ENCODE measurements around the gene BCAP31. TPM values are rescaled to one million over a fixed set of nuclear protein-coding genes. Genes with fewer than 3 reads are reported as not detected.

The BCAP31 gene
- total and polyA plus RNA-seq, 2 of the 13 experiments (the other 11 are each of a cell fraction or from before 2014, with no cell fraction given), result 139 to 178 TPM

DNA sequence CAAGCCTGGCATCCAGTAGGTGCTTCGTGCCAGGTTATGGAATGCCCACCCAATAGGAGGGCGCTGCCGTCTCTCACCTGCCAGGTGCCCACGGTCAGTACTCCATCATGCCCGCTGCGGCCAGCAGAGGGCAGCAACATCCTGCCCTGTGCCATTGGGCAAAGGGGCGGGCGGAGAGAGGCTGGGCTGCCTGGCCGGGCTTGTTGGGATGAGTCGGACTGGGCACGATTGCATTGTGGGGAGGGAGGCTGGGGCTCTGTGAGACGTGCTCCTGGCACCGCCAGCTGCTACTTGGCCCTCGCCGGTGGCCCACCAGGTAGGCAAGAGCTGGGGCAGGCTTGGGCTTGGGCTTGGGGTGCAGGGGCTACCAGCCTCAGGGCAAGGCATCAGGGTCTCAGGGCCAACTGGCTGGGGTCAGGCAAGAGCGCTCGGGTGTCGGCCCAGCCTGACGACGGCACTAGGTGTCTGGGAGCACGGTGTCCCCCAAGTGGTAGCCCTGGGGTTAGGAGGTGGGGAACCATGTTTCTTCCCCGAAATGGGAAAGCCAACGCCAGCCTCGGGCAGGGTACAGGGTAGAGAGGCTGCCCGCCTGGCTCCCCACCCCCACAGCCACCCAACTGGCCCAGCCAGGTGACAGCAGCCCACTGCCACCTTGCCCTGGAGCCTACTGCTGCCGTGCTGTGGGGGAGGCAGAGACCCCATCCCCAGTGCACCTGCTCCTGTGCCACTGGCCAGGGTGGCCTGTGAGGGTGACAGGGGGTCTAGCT lies 40.0 kb upstream of the BCAP31 start, which contains the start of gene PLXNB3 (continued):
- TF ChIP-seq ZNF12 (CRISPR knock-in tag; IDR thresholded peaks at IDR 0.05) (no peak), ZNF768 (CRISPR knock-in tag; IDR thresholded peaks at IDR 0.05) (peak; percentile 57; the same call in 1 of the 2 replicates)

DNA sequence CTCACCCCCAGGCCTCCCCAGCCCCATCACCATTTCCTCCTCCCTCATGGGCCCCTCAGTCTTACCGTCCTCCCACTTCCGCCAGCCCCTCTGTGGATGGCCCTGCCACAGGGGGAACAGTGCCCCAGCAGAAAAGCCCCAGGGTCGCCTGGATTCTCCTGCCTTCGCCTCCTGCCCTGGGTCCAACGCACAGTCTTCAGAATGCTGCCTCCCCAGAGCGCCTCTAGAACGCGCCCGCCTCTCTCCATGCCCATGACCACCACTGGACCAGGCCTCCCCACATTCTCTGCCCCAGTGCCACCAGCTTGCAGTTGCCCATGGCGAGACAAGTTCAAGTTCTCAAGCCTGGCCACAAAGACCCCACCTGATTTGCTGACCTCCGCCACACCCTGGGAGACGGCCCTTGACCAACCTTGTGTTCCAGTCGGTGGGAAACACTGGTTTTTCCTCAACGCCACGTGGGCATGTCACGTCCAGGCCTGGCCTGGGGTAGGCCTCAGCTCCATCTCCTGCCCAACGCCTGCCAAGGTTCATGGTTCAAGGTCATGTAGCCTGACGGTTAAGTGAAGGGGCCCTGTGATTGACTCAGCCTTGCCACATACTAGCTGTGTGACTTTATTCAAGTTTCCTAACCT lies 39.2 kb upstream of the BCAP31 start:
- H4K20me1 ChIP-seq (ENCODE audit: insufficient read depth, low read length), result no peaks in the 10 kb centered on the region
- in situ Hi-C loops (cut with HindIII; ENCODE audit: extremely low pct_ligation_motif_present, low pct_unique_long_range_greater_than_20kb) (no loop called here), intact Hi-C loops (cut with micrococcal nuclease; ENCODE audit: unreplicated experiment) (loop anchor here (10.0 kb wide), 1 partner anchor 181 kb away; the partner anchor contains the start of gene RENBP)
- FAIRE-seq (no peak), ATAC-seq (no peak), DNase-seq (ENCODE audit: low spot score) (peak; percentile 45)
- peaks cover 37% of the 10 kb centered on the region for H3K4me1 ChIP-seq (ENCODE audit: insufficient read depth, low read length)
- no TSS peak for BruUV-seq (replicated peaks)
- H3K9ac ChIP-seq (ENCODE audit: insufficient read depth, low read depth, low read length), result no peak overlapping the region
- H3K9me3 ChIP-seq (ENCODE audit: low read length), result no peaks in the 10 kb centered on the region
- no peaks in the 10 kb centered on the region for H3K36me3 ChIP-seq (replicated peaks in 1 of 2; ENCODE audit: control insufficient read depth in 1 of 2, insufficient read depth in 2 of 2, low read length in 2 of 2)
- H3K27me3 ChIP-seq (ENCODE audit: control insufficient read depth in 1 of 2, insufficient read depth in 2 of 2, low read length in 2 of 2), result no peaks in the 10 kb centered on the region
- ChIA-PET CTCF (ENCODE audit: low intra/inter-chr PET ratio, low total read pairs) (interaction anchor here (1.4 to 1.7 kb wide), 2 partner anchors 31 to 190 kb away, joined by 3 to 6 read pairs; partner anchors contain the start of genes IDH3G and SSR4), POLR2A (interaction anchor here (1.0 to 2.9 kb wide), 7 partner anchors 31 to 184 kb away, joined by 3 to 15 read pairs (median 6); partner anchors contain the start of genes IDH3G, SLC6A8 and SSR4)
- H3K27ac ChIP-seq (ENCODE audit: extremely low read length, insufficient read depth, low read length), result no peak overlapping the region
- H3K4me2 ChIP-seq (ENCODE audit: low read depth, low read length), result peak overlapping the region; percentile 78
- H2AFZ ChIP-seq (ENCODE audit: low read length), result no peak overlapping the region
- peak overlapping the region in 1 of 3 experiments; percentile 66; a peak in 1 of 6 replicates for H3K4me3 ChIP-seq (replicated peaks in 1 of 3; ENCODE audit: insufficient read depth in 1 of 3, low read depth in 2 of 3, low read length in 3 of 3)
- WGBS (ENCODE audit: low lambda C conversion rate), result 71% methylated on average over 9 of the region's 18 CpGs
- H3K79me2 ChIP-seq (ENCODE audit: insufficient read depth, low read length), result no peaks in the 10 kb centered on the region
- TF ChIP-seq, protein P1, sequence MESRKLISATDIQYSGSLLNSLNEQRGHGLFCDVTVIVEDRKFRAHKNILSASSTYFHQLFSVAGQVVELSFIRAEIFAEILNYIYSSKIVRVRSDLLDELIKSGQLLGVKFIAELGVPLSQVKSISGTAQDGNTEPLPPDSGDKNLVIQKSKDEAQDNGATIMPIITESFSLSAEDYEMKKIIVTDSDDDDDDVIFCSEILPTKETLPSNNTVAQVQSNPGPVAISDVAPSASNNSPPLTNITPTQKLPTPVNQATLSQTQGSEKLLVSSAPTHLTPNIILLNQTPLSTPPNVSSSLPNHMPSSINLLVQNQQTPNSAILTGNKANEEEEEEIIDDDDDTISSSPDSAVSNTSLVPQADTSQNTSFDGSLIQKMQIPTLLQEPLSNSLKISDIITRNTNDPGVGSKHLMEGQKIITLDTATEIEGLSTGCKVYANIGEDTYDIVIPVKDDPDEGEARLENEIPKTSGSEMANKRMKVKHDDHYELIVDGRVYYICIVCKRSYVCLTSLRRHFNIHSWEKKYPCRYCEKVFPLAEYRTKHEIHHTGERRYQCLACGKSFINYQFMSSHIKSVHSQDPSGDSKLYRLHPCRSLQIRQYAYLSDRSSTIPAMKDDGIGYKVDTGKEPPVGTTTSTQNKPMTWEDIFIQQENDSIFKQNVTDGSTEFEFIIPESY (CRISPR knock-in tag; IDR thresholded peaks at IDR 0.05), result 0 out of 2 replicates have a peak, but pooled peaks have one; percentile 7
- no peak for TF ChIP-seq ZNF101 (CRISPR knock-in tag; IDR thresholded peaks at IDR 0.05; ENCODE audit: borderline replicate concordance, low read depth)
- TF ChIP-seq ATF1 (CRISPR knock-in tag; IDR thresholded peaks at IDR 0.05), result no peak
- TF ChIP-seq, protein P2, sequence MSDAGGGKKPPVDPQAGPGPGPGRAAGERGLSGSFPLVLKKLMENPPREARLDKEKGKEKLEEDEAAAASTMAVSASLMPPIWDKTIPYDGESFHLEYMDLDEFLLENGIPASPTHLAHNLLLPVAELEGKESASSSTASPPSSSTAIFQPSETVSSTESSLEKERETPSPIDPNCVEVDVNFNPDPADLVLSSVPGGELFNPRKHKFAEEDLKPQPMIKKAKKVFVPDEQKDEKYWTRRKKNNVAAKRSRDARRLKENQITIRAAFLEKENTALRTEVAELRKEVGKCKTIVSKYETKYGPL (CRISPR knock-in tag; IDR thresholded peaks at IDR 0.05), result no peak
- TF ChIP-seq ZNF12 (CRISPR knock-in tag; IDR thresholded peaks at IDR 0.05), result no peak
- TF ChIP-seq, protein P3, sequence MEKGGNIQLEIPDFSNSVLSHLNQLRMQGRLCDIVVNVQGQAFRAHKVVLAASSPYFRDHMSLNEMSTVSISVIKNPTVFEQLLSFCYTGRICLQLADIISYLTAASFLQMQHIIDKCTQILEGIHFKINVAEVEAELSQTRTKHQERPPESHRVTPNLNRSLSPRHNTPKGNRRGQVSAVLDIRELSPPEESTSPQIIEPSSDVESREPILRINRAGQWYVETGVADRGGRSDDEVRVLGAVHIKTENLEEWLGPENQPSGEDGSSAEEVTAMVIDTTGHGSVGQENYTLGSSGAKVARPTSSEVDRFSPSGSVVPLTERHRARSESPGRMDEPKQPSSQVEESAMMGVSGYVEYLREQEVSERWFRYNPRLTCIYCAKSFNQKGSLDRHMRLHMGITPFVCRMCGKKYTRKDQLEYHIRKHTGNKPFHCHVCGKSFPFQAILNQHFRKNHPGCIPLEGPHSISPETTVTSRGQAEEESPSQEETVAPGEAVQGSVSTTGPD (CRISPR knock-in tag; IDR thresholded peaks at IDR 0.05), result no peak
- no peak for TF ChIP-seq RCOR2 (CRISPR knock-in tag; IDR thresholded peaks at IDR 0.05)
- no peak for TF ChIP-seq MAFG (CRISPR knock-in tag; IDR thresholded peaks at IDR 0.05)
- TF ChIP-seq, protein P4, sequence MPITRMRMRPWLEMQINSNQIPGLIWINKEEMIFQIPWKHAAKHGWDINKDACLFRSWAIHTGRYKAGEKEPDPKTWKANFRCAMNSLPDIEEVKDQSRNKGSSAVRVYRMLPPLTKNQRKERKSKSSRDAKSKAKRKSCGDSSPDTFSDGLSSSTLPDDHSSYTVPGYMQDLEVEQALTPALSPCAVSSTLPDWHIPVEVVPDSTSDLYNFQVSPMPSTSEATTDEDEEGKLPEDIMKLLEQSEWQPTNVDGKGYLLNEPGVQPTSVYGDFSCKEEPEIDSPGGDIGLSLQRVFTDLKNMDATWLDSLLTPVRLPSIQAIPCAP (CRISPR knock-in tag; IDR thresholded peaks at IDR 0.05; ENCODE audit: low read depth), result no peak
- TF ChIP-seq HNRNPH1 (optimal IDR thresholded peaks at IDR 0.05; ENCODE audit: low read depth, low read length), result no peak
- TF ChIP-seq ETV5 (CRISPR knock-in tag; IDR thresholded peaks at IDR 0.05; ENCODE audit: borderline replicate concordance), result no peak
- no peak for TF ChIP-seq POLR2A (IDR thresholded peaks at IDR 0.05; ENCODE audit: insufficient read depth in 1 of 2, low read depth in 2 of 2, low read length in 2 of 2)
- TF ChIP-seq ZNF343 (CRISPR knock-in tag; IDR thresholded peaks at IDR 0.05), result no peak
- TF ChIP-seq ZNF556 (CRISPR knock-in tag; IDR thresholded peaks at IDR 0.05; ENCODE audit: borderline replicate concordance), result 0 out of 2 replicates have a peak, but pooled peaks have one; percentile 10
- TF ChIP-seq ZBTB21 (CRISPR knock-in tag; IDR thresholded peaks at IDR 0.05), result no peak
- TF ChIP-seq CBX5 (CRISPR knock-in tag; IDR thresholded peaks at IDR 0.05; ENCODE audit: borderline replicate concordance), result no peak

All from HepG2 (cell line).